ENCODE results near the gene EMX2.

Gene EMX2

GRCh38 chr10:117545141-117546019 is 2.8 kb downstream of the EMX2 start:
- DNase-seq = no peak

- no peak for DNase-seq
These were observed 3.6 kb downstream of the EMX2 start for GRCh38 chr10:117546020-117546580.

DNA sequence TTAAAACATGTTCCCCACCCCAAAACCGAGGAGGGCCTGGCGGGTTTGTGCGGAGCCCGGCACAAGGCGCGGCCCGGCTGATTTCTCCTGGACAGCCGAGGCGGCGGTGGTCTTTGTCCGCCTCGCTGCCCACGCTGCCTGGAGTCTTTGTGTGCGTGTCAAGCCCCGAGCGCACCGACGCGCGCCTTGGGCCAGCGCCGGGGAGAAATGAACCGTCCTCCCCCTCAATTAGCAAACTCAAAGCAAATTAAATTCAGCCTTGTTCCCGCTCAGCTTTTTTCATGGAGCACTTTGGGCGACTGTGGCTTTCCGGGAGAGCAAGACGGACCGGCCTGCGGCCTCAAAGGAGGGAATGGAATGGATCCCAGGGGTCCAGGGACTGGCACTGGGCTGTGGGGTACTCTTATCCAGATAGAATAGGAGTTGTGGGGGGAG is 4.1 kb downstream of the EMX2 start:
- no peak for DNase-seq

DNA sequence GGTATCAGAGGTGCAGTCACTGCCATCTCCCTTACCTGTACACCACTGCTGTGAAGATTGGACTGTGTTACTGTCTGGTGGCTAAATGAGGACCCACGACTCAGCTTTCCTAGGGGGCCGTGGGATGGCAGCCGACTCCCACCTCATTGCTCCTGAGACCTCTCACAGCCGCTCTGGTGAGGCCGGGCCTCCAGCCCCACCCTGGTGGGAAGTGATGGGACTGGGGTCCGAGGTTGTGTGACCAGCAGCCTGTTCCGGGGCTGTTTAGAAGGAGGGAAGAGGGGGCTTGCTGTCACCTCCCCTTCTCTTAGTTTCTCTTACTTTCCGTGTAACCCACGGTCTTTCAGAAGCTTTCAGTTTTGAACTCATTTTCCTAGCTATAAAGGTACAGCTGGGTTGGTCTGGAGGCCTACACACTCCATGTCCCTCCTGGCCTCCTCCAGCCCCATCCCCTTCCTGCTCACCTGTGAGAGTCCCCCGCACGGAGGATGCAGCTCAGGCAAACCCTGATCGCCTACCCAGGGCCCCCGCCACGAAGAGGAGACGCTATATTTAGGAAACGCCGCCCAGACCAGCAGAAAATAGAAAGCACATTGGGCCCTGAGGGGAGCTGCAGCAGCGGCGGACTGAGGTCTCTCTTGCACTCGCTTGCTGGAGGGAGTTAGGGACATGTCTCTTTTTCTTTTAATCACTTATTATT is 4.6 kb downstream of the EMX2 start:
- DNase-seq = no peak

- DNase-seq = no peak
These were observed 5.4 kb downstream of the EMX2 start for GRCh38 chr10:117547716-117548668.

DNA sequence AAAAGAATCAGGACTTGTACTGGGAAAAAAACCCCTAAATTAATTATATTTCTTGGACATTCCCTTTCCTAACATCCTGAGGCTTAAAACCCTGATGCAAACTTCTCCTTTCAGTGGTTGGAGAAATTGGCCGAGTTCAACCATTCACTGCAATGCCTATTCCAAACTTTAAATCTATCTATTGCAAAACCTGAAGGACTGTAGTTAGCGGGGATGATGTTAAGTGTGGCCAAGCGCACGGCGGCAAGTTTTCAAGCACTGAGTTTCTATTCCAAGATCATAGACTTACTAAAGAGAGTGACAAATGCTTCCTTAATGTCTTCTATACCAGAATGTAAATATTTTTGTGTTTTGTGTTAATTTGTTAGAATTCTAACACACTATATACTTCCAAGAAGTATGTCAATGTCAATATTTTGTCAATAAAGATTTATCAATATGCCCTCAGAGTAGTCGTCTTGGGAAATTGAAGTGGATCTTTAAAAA is 6.6 kb downstream of the EMX2 start:
- no peak for DNase-seq

- DNase-seq = no peak
These were observed 7.5 kb downstream of the EMX2 start for GRCh38 chr10:117550076-117550475.

GRCh38 chr10:117550599-117551329 is 8.2 kb downstream of the EMX2 start:
- DNase-seq = no peak

- DNase-seq = no peak
These were observed 9.0 kb downstream of the EMX2 start for GRCh38 chr10:117551330-117552155.

- DNase-seq = no peak
These were observed 9.6 kb downstream of the EMX2 start for GRCh38 chr10:117552156-117552631.

GRCh38 chr10:117552701-117553141 is 10.2 kb downstream of the EMX2 start:
- DNase-seq = no peak

GRCh38 chr10:117553142-117553814 is 10.7 kb downstream of the EMX2 start:
- DNase-seq = no peak

DNA sequence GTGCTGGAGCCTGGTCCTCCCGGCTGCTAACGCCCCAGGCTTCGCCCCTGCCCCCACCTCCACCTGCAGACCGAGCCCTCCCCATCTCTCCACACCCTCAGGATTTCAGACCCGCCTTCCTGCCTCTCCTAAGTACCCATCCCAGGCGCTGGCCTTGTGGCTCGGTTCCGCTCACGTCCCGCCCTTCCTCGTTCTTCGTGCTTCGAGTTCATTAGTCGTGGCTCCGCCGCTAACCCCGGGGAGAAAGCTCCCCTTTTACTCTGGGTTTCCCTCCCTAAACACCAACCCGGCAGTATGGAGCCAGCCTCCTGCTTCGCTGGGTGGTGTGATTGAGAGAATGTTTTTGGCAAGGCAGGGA is 11.2 kb downstream of the EMX2 start:
- no peak for DNase-seq

DNA sequence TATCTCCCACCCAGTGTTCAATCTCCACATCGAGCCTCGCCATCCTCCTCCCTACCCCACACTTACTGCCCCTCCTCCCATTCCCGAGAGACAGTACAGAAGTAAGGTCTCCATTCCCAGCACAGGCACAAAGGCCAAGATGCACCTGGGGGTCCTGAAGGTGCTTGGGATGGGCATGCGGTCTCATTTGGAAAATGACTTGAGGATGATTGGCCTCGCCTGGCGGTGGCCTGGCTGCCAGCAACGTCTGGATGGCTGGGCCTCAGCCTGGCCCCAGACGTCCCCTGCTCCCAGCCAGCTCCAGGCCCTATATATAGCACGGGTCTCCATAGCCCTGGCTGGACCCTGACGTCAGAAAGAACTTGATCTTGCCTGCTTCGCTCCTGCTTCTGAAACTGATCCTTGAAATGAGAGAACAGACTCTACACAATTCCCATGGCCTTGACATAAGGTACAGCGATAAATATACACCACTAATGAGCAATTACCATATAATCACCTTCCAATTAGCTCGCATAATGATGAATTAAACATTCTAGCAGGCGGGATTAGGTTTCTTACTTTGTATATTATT is 11.8 kb downstream of the EMX2 start:
- DNase-seq = no peak

- DNase-seq = no peak
These were observed 12.5 kb downstream of the EMX2 start for GRCh38 chr10:117555017-117555416.

DNA sequence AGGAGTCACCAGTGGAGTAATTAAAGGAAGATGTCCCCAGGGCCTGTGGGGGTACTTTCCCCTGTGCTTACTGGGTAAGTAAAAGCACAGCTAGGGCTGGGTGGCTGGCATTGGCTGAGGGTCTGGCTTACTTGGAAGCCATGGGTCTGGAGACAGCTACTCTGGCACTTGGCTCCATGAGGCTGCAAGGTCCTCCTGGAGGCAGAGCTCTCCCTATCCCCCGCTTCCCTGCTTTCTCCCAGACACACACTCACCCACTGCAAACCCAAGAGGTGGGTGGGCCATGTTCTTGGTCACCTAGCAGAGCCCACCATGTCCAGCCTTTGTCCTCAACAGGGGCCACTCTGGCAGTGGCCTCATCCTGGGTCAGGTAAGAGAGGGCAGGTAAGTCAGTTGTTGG is 13.3 kb downstream of the EMX2 start:
- DNase-seq = no peak

- no peak for DNase-seq
These were observed 13.8 kb downstream of the EMX2 start for GRCh38 chr10:117556356-117556755.

DNA sequence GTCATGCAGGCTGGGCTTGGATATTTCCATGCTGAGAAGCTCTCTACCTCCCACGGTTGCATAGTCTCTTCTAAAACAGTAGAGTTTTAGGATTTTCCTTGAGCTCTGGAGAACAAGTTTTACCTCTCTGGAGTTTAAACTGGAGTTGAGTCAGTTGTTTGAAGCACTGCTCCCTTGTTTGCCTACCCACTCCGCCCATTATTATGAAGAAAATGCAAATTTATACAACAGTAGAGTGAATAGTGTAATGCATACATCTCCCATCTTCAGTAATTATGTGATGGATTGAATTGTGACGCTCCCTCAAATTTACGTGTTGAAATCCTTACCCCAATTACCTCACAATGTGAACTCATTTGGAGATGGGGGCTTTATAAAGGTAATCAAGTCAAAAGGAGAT is 17.2 kb downstream of the EMX2 start:
- DNase-seq = no peak

- no peak for DNase-seq
These were observed 18.4 kb downstream of the EMX2 start for GRCh38 chr10:117560942-117561341.

DNA sequence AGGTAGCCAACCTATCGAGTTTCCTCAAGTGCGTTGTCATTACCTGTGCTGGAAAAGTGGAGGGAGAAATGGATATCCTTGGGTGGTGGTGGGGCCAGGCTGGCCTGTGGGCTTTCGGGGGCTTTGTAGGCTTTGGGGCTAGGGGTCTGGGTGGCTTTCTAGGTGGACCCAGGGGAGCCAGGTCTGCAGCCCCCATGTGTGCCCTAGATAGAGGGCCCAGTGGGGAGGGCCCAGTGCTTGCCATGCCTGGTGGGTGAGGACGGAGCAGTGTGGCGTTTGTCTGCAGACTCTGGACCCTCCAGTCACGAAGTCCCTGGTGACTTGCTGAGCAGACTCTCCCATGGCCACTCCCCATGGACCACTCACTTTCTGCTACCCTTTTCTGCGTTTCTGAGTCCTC is 19.7 kb downstream of the EMX2 start:
- no peak for DNase-seq

Data from stimulated activated CD8-positive, alpha-beta memory T cell treated with anti-CD3 and anti-CD28 coated beads, Interleukin-4, amount 100 ng/mL, for 48 hours (primary cell).